Measurements from ENCODE around the gene DYSF. TPM values are rescaled to one million over a fixed set of nuclear protein-coding genes. Genes with fewer than 3 reads are reported as not detected.

DYSF gene
- polyA plus RNA-seq, 4 donors, result 9.9 to 18.5 (median 17.1) TPM

GRCh38 chr2:71697106-71698004 lies 244.0 kb downstream of the DYSF start:
- no peak for DNase-seq (ENCODE audit: low read depth in 4 of 4, low spot score in 3 of 4)

- no peak for DNase-seq (ENCODE audit: low read depth in 4 of 4, low spot score in 3 of 4)
Measured at GRCh38 chr2:71699428-71699827, 246.1 kb downstream of the DYSF start.

- no peak for DNase-seq (ENCODE audit: low read depth in 4 of 4, low spot score in 3 of 4)
Measured at GRCh38 chr2:71700041-71700657, 246.8 kb downstream of the DYSF start.

GRCh38 chr2:71700658-71701397 lies 247.5 kb downstream of the DYSF start:
- DNase-seq (ENCODE audit: low read depth in 4 of 4, low spot score in 3 of 4), result no peak

- no peak for DNase-seq (ENCODE audit: low read depth in 4 of 4, low spot score in 3 of 4)
Measured at GRCh38 chr2:71702071-71702970, 249.0 kb downstream of the DYSF start.

GRCh38 chr2:71702971-71703898 lies 249.9 kb downstream of the DYSF start:
- no peak for DNase-seq (ENCODE audit: low read depth in 4 of 4, low spot score in 3 of 4)

- DNase-seq (ENCODE audit: low read depth in 4 of 4, low spot score in 3 of 4), result no peak
Measured at GRCh38 chr2:71704131-71704561, 250.8 kb downstream of the DYSF start.

- DNase-seq (ENCODE audit: low read depth in 4 of 4, low spot score in 3 of 4), result no peak
Measured at GRCh38 chr2:71704688-71705087, 251.3 kb downstream of the DYSF start.

GRCh38 chr2:71705171-71705960 lies 252.0 kb downstream of the DYSF start:
- DNase-seq (ENCODE audit: low read depth in 4 of 4, low spot score in 3 of 4), result no peak

- DNase-seq (ENCODE audit: low read depth in 4 of 4, low spot score in 3 of 4), result no peak
Measured at GRCh38 chr2:71706121-71706520, 252.8 kb downstream of the DYSF start.

- DNase-seq (ENCODE audit: low read depth in 4 of 4, low spot score in 3 of 4), result no peak
Measured at GRCh38 chr2:71706836-71707235, 253.5 kb downstream of the DYSF start.

GRCh38 chr2:71710367-71711132 lies 257.2 kb downstream of the DYSF start:
- DNase-seq (ENCODE audit: low read depth in 4 of 4, low spot score in 3 of 4), result no peak

GRCh38 chr2:71711133-71711855 lies 257.9 kb downstream of the DYSF start:
- DNase-seq (ENCODE audit: low read depth in 4 of 4, low spot score in 3 of 4), result no peak

GRCh38 chr2:71712158-71712818 lies 258.9 kb downstream of the DYSF start:
- no peak for DNase-seq (ENCODE audit: low read depth in 4 of 4, low spot score in 3 of 4)

GRCh38 chr2:71713581-71714580 lies 260.5 kb downstream of the DYSF start:
- DNase-seq (ENCODE audit: low read depth in 4 of 4, low spot score in 3 of 4), result no peak
